OCI-LY3 (cell line): Measurements from ENCODE around the gene COMMD4.

Experiments used
- CTCF ChIP-seq: fragments of 200-600, 300-600 bp; sonication (generic); IDR thresholded peaks from 2 replicates; pipeline ENCODE4 v1.5.1; 2014; ENCODE audit warnings: antibody characterized with exemption, low read length, low read depth
- EZH2phosphoT487 ChIP-seq: fragments of 200-600 bp; shearing (Covaris generic); IDR thresholded peaks from 2 replicates; pipeline ENCODE4 v1.6.1; 2018; ENCODE audit warnings: antibody characterized with exemption, mixed run types, low read depth

DNA sequence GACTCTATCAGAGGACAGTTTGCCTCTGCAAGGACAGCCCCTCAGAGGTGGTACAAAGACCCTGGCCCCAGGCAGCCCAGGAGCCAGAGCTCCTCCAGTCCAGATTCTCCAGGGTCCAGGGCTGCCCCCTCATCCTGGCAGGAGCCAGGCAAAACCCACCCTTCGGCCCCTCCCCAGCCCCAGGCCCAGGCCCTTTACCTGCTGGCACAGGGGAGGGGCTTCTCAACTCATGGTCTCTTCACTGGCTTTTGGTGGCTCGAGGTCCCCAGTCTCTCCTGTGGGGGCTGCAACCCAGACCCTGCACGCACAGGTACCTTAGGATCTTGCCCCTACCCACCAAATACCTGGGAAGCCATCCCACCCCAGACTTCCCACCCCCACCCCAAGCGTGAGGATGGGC lies 19.5 kb downstream of the COMMD4 start:
- no peak for TF ChIP-seq EZH2phosphoT487
- no peak for TF ChIP-seq CTCF
